Measurements from ENCODE around the gene TECPR2. TPM values are rescaled to one million over a fixed set of nuclear protein-coding genes. Genes with fewer than 3 reads are reported as not detected.

TECPR2 gene, protein sequence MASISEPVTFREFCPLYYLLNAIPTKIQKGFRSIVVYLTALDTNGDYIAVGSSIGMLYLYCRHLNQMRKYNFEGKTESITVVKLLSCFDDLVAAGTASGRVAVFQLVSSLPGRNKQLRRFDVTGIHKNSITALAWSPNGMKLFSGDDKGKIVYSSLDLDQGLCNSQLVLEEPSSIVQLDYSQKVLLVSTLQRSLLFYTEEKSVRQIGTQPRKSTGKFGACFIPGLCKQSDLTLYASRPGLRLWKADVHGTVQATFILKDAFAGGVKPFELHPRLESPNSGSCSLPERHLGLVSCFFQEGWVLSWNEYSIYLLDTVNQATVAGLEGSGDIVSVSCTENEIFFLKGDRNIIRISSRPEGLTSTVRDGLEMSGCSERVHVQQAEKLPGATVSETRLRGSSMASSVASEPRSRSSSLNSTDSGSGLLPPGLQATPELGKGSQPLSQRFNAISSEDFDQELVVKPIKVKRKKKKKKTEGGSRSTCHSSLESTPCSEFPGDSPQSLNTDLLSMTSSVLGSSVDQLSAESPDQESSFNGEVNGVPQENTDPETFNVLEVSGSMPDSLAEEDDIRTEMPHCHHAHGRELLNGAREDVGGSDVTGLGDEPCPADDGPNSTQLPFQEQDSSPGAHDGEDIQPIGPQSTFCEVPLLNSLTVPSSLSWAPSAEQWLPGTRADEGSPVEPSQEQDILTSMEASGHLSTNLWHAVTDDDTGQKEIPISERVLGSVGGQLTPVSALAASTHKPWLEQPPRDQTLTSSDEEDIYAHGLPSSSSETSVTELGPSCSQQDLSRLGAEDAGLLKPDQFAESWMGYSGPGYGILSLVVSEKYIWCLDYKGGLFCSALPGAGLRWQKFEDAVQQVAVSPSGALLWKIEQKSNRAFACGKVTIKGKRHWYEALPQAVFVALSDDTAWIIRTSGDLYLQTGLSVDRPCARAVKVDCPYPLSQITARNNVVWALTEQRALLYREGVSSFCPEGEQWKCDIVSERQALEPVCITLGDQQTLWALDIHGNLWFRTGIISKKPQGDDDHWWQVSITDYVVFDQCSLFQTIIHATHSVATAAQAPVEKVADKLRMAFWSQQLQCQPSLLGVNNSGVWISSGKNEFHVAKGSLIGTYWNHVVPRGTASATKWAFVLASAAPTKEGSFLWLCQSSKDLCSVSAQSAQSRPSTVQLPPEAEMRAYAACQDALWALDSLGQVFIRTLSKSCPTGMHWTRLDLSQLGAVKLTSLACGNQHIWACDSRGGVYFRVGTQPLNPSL (N-terminal part only)
- total RNA-seq, result 13.8 and 25.0 TPM in 2 replicates

DNA sequence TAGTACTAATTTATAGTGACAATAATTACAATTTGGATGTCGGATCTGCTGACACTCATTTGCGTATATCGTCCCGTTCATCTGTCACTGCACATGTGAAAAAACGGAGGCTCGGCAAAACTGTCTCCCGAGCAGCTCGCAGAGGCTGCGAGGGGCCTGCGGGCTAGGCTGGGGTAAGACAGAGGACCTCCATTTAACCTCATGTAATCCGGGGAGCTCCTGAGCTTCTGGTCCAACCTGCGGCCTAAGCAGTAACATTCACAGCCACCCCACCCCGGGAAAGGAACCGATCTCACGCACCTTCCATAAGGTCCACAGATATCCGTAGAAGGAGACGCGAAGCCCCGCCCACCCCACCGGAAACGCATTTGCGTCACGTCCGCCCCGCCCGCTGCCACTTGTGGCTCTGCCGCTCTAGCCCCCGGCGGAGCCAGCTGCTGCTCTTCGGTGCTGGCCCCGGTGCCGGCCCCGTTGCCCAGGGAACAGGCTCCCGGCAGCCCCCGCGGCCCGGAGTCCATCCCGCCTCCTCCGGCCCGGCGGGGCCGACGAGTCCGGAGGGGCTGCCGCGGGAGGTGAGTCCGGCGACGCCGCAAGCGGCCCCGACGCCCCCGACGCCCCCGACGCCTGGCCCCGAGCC lies at the start of gene TECPR2, which contains the start of gene CINP:
TSS of gene TECPR2 (plus strand) at position 397 of the 637 bp plus-strand sequence. CDS start 13,781 bp downstream, outside the sequence.
TSS of gene CINP (minus strand) at position 346 of the 637 bp plus-strand sequence. CDS start at position 307, 39 bp downstream.

DNA sequence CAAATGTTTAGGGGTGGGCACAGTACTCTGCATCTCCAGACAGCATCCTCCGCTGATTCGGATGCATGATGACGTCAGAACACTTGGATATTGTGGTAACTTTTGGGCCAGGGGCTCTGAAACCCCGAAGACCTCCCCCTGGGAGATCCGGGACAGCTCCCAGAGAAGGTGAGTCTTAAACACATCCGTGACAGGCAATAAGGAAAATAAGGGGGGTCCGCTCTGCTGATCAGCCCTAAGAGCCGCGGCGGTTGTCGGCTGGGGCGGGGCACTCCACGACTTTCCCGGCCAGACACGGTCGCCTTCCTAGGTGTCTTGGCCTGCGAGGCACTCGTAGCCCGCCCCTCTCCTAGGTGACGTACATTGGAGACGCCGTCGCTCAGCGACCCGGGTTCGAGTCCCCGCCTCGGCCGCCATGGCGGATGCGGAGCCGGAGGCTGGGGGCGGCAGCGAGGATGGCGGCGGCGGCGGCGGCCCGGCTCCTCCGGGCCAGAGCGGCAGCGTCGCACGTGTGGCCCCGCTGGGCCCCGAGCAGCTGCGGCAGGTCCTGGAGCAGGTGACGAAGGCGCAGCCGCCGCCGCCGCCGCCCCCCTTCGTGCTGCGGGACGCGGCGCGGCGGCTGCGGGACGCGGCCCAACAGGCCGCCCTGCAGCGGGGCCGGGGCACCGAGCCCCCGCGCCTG lies 43.2 kb upstream of the TECPR2 start, which contains the start of gene ZNF839:
TSS of gene ZNF839 (plus strand) at position 396 of the 682 bp plus-strand sequence. CDS start at position 416, 20 bp downstream.

DNA sequence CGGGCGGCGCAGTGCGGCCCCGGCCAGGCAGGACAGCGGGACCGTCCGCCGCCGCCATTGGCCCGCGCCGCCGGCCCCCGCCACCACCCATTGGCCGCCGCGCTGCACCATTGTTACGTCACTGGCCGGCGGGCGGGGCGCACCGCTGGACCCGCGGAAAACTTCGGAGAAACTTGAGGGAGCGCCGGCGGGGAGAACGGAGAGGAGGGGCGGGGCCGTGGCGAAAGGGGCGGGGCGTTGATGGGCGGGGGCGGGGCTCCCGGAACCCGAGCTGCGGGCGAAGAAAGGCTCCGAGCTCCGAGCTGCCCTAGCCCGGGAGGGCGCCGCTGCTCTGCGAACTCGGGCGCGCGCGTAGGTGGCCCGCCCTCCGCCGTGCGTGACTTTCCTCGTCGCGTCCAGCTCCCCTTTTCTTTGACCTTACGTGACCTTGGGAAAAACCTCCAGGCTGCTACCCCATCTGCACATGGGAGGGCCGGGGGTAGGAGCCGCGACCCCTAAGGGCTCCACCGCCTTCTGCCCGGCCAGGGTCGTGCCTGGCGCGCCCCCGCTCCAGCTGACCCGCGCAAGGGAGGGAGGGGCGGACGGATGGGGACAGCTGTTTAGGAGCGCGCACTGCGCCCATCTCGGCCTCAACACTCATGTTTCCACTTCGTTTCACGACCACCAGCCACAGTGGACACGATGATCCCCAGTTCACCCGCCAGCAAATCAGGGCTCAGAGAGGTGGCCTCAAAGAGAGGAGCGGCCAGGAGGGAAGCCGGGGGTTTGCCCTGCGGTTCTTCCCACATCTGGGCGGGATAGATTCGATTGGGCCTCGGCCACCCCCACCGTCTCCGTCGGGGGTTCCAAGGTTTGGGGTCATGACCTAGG lies 147.2 kb downstream of the TECPR2 start, which contains the start of gene ANKRD9:
TSS of gene ANKRD9 (minus strand) at position 31 of the 870 bp plus-strand sequence. CDS start 1,887 bp downstream, outside the sequence.

Other genes with a start within 250 kb of the TECPR2 start
- gene WDR20, start 223.0 kb upstream of the TECPR2 start, total RNA-seq, result 14.1 and 16.2 TPM in 2 replicates
- 8.3 and 10.9 TPM in 2 replicates for gene MOK, start 57.8 kb upstream of the TECPR2 start, total RNA-seq
- gene ZNF839, start 43.2 kb upstream of the TECPR2 start, total RNA-seq, result 10.5 and 11.5 TPM in 2 replicates
- 44.1 and 58.4 TPM in 2 replicates for gene CINP, start 51 bp upstream of the TECPR2 start, total RNA-seq
- gene ANKRD9, start 146.8 kb downstream of the TECPR2 start, total RNA-seq, result 24.9 and 31.7 TPM in 2 replicates
- 12.2 and 12.5 TPM in 2 replicates for gene RCOR1, start 229.7 kb downstream of the TECPR2 start, total RNA-seq

All from uterine smooth muscle cell (primary cell).